OCI-LY7 (cell line): ENCODE measurements around the gene CHST6. TPM values are rescaled to one million over a fixed set of nuclear protein-coding genes. Genes with fewer than 3 reads are reported as not detected.
A peak's percentile ranks its signal among the peaks of the same experiment; 100 is the strongest.

Source experiments
- BruUV-seq: library from RNA; stranded (reverse); fragments of 400-500 nt; replicated peaks from 2 replicates; lab custom pipeline; 2021; lab: Mats Ljungman, UMichigan
- CTCF ChIA-PET: fragments of 300-600 bp; sonication (Branson Sonifier 250); formaldehyde crosslinking; loops from one replicate; lab custom pipeline; 2022; ENCODE audit warnings: antibody characterized with exemption; ENCODE audit not compliant: unreplicated experiment; lab: Charles Lee
- POLR2A ChIA-PET: fragments of 300-600 bp; sonication (Branson Sonifier 250); formaldehyde crosslinking; loops from one replicate; lab custom pipeline; 2022; ENCODE audit warnings: antibody characterized with exemption; lab: Charles Lee
- DNase-seq: peaks from one replicate; pipeline ENCODE4 v3.0.0-alpha.2; 2015; ENCODE audit warnings: low spot score
- H2AFZ ChIP-seq: fragments of 200-600 bp; sonication (generic), shearing (Covaris generic); 2 replicates; pipeline ENCODE4 v1.6.1; 2014; ENCODE audit warnings: mild to moderate bottlenecking, antibody characterized with exemption, low read length, moderate library complexity
- H3K27ac ChIP-seq: fragments of 200-600 bp; sonication (generic); 2 replicates; pipeline ENCODE4 v1.5.1; 2014; ENCODE audit warnings: mixed run types, low read depth, mild to moderate bottlenecking, moderate library complexity, low read length, inconsistent platforms; ENCODE audit not compliant: poor library complexity, severe bottlenecking
- H3K36me3 ChIP-seq: fragments of 200-600 bp; sonication (generic); 2 replicates; pipeline ENCODE4 v1.6.1; 2014; ENCODE audit warnings: mild to moderate bottlenecking, antibody characterized with exemption, low read length, moderate library complexity, mixed read lengths; ENCODE audit not compliant: insufficient read depth
- H3K4me1 ChIP-seq: fragments of 200-600 bp; sonication (generic); 2 replicates; pipeline ENCODE4 v1.5.1; 2014; ENCODE audit warnings: mild to moderate bottlenecking, low read length; ENCODE audit not compliant: insufficient read depth, poor library complexity, severe bottlenecking
- H3K4me2 ChIP-seq: fragments of 200-600 bp; sonication (generic); 2 replicates; pipeline ENCODE4 v1.6.1; 2014; ENCODE audit warnings: mild to moderate bottlenecking, low read length
- H3K4me3 ChIP-seq: fragments of 200-600 bp; sonication (generic); 2 replicates; pipeline ENCODE4 v1.5.1; 2014; ENCODE audit warnings: mild to moderate bottlenecking, low read depth, low read length; ENCODE audit not compliant: poor library complexity, severe bottlenecking
- H3K79me2 ChIP-seq: fragments of 200-600 bp; sonication (generic); 2 replicates; pipeline ENCODE4 v1.6.1; 2016; ENCODE audit warnings: low read depth, mild to moderate bottlenecking, low read length, moderate library complexity, mixed read lengths; ENCODE audit not compliant: insufficient read depth
- H3K9me2 ChIP-seq: fragments of 200-600 bp; sonication (generic); 2 replicates; pipeline ENCODE4 v1.6.1; 2016; ENCODE audit warnings: mild to moderate bottlenecking, low read length, mixed read lengths; ENCODE audit not compliant: insufficient read depth
- H3K9me3 ChIP-seq: fragments of 200-600 bp; sonication (generic); 2 replicates; pipeline ENCODE4 v1.6.1; 2014; ENCODE audit warnings: mild to moderate bottlenecking, mixed run types, low read length, mixed read lengths
- H4K20me1 ChIP-seq: fragments of 200-600 bp; sonication (generic); 2 replicates; pipeline ENCODE4 v1.6.1; 2014; ENCODE audit warnings: mild to moderate bottlenecking, antibody characterized with exemption, low read length, moderate library complexity, mixed read lengths; ENCODE audit not compliant: insufficient read depth
- CTCF ChIP-seq: fragments of 200-600 bp; sonication (generic); conservative IDR thresholded peaks from 2 replicates; pipeline ENCODE4 v1.5.1; 2014; ENCODE audit warnings: mild to moderate bottlenecking, antibody characterized with exemption, low read length, moderate library complexity, mixed read lengths
- EZH2phosphoT487 ChIP-seq: fragments of 200-600 bp; sonication (generic); IDR thresholded peaks from 2 replicates; pipeline ENCODE4 v1.6.1; 2018; ENCODE audit warnings: low read depth, borderline replicate concordance, mild to moderate bottlenecking, mixed run types, antibody characterized with exemption, low read length, moderate library complexity, mixed read lengths
- intact Hi-C: fragments of 100-400 bp; cut with micrococcal nuclease; formaldehyde crosslinking; loops from one replicate; pipeline ENCODE4 v1.10.0; 2022; ENCODE audit not compliant: unreplicated experiment
- total RNA-seq, 2 experiments: library from RNA; depleted of rRNA in 1 of 2; stranded (reverse); fragments of >200 nt in 1 of 2; shearing (Covaris generic) in 1 of 2; gene quantifications; 2 replicates each; pipeline ENCODE4 v1.2.3, GENCODE V29; 2014 to 2022

CHST6 gene
- total RNA-seq, 2 experiments from 2014 or later: 0.06 TPM; not detected in 1

GRCh38 chr16:75485230-75486013 is 9.8 kb downstream of the CHST6 start:
- Histone ChIP-seq H2AFZ (no peak overlapping the region), H3K79me2 (no peaks in the 10 kb centered on the region), H3K36me3 (no peaks in the 10 kb centered on the region), H3K4me2 (no peak overlapping the region), H4K20me1 (no peaks in the 10 kb centered on the region), H3K9me3 (no peaks in the 10 kb centered on the region), H3K4me1 (peaks cover 6% of the 10 kb centered on the region), H3K27ac (no peak overlapping the region), H3K4me3 (no peak overlapping the region), H3K9me2 (no peaks in the 10 kb centered on the region)
- TF ChIP-seq EZH2phosphoT487 (no peak), CTCF (no peak)
- BruUV-seq: no TSS peak
- peak; percentile 15 for DNase-seq
- intact Hi-C loops: no loop called here
- POLR2A ChIA-PET: interaction anchor here (0.9 to 1.4 kb wide), 6 partner anchors 14 to 105 kb away, joined by 3 to 8 read pairs (median 4); no protein-coding TSS in a partner anchor
- CTCF ChIA-PET: interaction anchor here (0.6 to 1.2 kb wide), 2 partner anchors 13 to 32 kb away, joined by 3 to 10 read pairs; no protein-coding TSS in a partner anchor

- Histone ChIP-seq H3K4me1 (peaks cover 6% of the 10 kb centered on the region), H4K20me1 (no peaks in the 10 kb centered on the region), H3K9me3 (no peaks in the 10 kb centered on the region), H3K36me3 (no peaks in the 10 kb centered on the region), H3K27ac (no peak overlapping the region), H3K4me3 (no peak overlapping the region), H2AFZ (no peak overlapping the region), H3K79me2 (no peaks in the 10 kb centered on the region), H3K9me2 (no peaks in the 10 kb centered on the region), H3K4me2 (no peak overlapping the region)
- ChIA-PET POLR2A (no interaction called here), CTCF (no interaction called here)
- no TSS peak for BruUV-seq
- intact Hi-C loops: no loop called here
- no peak for TF ChIP-seq CTCF
- no peak for TF ChIP-seq EZH2phosphoT487
- no peak for DNase-seq
These were observed 12.0 kb downstream of the CHST6 start for GRCh38 chr16:75483222-75483621.
